Progenitor cell of endocrine pancreas (in vitro differentiated cells): ENCODE measurements around the gene VPS26B. TPM values are rescaled to one million over a fixed set of nuclear protein-coding genes. Genes with fewer than 3 reads are reported as not detected.

Experiments used
- DNase-seq: peaks from one replicate; pipeline ENCODE4 v3.0.0; 2021; ENCODE audit warnings: low spot score; ENCODE audit not compliant: unreplicated experiment
- H3K27ac Mint-ChIP-seq: 2 replicates; pipeline ENCODE4 v1.8.0; 2021; ENCODE audit warnings: mild to moderate bottlenecking, moderate library complexity, mixed read lengths
- H3K27me3 Mint-ChIP-seq: 2 replicates; pipeline ENCODE4 v1.8.0; 2021; ENCODE audit warnings: mixed read lengths
- H3K36me3 Mint-ChIP-seq: 2 replicates; pipeline ENCODE4 v1.8.0; 2022; ENCODE audit warnings: mixed read lengths; ENCODE audit not compliant: insufficient read depth
- H3K4me1 Mint-ChIP-seq: 2 replicates; pipeline ENCODE4 v1.8.0; 2021; ENCODE audit warnings: low read depth, mixed read lengths
- H3K4me3 Mint-ChIP-seq: 2 replicates; pipeline ENCODE4 v1.8.0; 2021; ENCODE audit warnings: low read depth, mild to moderate bottlenecking, moderate library complexity, mixed read lengths
- H3K9me3 Mint-ChIP-seq: 2 replicates; pipeline ENCODE4 v1.8.0; 2021; ENCODE audit warnings: low read depth, mixed read lengths
- total RNA-seq: library from RNA; stranded (reverse); gene quantifications from 2 replicates; pipeline ENCODE4 v1.2.1, GENCODE V29; 2021
- TF ChIP-seq, protein P1 (sequence below): fragments of 200-600 bp; sonication (generic); IDR thresholded peaks from one replicate; pipeline ENCODE4 v1.5.0; 2021; ENCODE audit warnings: antibody characterized with exemption, mild to moderate bottlenecking; ENCODE audit not compliant: unreplicated experiment

VPS26B gene
- total RNA-seq, 1 donor from 2014 or later = 39.6 TPM

DNA sequence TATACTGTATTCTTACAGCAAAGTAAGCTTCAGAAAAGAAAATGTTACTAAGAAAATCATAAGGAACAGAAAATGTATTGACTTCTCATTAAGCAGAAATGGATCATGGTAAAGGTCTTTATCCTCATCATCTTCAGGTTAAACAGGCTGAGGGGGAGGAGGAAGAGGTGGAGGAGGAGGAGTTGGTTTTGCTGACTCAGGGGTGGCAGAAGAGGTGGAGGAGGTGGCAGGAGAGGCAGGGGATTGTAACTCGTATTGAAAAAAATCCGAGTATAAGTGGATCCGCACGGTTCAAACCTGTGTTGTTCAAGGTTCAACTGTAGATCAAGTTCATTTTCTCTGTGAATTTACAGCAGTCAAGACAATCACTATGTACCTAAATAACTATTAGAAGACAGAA, 64.7 kb downstream of the VPS26B start:
- Mint-ChIP-seq H3K4me1 (no peaks in the 10 kb centered on the region), H3K36me3 (no peaks in the 10 kb centered on the region), H3K9me3 (no peaks in the 10 kb centered on the region), H3K27ac (no peak overlapping the region), H3K27me3 (peaks cover 15% of the 10 kb centered on the region), H3K4me3 (no peak overlapping the region)
- TF ChIP-seq, protein P1, sequence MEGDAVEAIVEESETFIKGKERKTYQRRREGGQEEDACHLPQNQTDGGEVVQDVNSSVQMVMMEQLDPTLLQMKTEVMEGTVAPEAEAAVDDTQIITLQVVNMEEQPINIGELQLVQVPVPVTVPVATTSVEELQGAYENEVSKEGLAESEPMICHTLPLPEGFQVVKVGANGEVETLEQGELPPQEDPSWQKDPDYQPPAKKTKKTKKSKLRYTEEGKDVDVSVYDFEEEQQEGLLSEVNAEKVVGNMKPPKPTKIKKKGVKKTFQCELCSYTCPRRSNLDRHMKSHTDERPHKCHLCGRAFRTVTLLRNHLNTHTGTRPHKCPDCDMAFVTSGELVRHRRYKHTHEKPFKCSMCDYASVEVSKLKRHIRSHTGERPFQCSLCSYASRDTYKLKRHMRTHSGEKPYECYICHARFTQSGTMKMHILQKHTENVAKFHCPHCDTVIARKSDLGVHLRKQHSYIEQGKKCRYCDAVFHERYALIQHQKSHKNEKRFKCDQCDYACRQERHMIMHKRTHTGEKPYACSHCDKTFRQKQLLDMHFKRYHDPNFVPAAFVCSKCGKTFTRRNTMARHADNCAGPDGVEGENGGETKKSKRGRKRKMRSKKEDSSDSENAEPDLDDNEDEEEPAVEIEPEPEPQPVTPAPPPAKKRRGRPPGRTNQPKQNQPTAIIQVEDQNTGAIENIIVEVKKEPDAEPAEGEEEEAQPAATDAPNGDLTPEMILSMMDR = no peak
- DNase-seq = no peak

DNA sequence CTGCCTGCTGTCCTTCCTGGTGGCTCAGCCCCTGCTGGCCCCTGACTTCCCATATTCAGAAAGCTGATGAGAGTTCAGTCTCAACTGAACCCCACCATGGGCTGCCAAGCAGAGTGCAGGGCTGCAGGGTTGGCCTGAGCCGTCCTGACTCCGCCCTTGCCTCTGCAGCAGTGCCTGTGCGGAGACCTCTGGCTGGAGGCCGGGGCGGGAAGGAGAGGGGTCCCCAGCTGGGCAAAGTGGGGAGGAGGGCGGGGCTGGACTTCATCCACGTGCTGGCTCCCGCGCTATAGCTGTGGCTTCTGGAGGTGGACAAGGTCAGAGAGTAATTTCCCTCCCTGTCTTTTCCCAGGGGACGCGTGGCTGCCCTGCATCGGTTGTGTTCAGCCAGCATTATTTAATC, 65.3 kb downstream of the VPS26B start:
- Mint-ChIP-seq H3K4me3 (no peak overlapping the region), H3K36me3 (no peaks in the 10 kb centered on the region), H3K9me3 (no peaks in the 10 kb centered on the region), H3K27ac (no peak overlapping the region), H3K4me1 (no peaks in the 10 kb centered on the region), H3K27me3 (peaks cover 19% of the 10 kb centered on the region)
- no peak for DNase-seq
- TF ChIP-seq, protein P1 = no peak

DNA sequence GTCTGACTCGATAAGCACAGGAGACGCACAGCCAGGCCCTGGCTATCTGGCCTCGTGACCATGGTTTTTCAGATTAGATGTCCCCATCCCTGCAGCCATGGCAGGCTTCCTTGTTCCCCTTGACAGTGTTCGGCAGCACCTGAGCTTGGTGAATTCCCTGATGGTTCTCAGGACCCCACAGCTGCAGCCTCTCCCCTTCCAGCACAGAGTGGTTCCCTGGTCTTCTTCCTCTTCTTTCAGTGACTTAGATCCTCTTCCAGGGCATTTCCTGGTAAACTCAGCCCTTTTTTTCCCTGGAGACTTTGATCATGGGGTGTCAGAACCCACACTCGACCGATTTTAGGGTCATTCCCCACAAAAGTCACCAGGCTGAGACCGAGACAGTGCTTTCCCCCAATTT, 66.2 kb downstream of the VPS26B start:
- no peaks in the 10 kb centered on the region for H3K9me3 Mint-ChIP-seq
- no peak overlapping the region for H3K4me3 Mint-ChIP-seq
- no peaks in the 10 kb centered on the region for H3K4me1 Mint-ChIP-seq
- H3K27ac Mint-ChIP-seq = no peak overlapping the region
- peaks cover 19% of the 10 kb centered on the region for H3K27me3 Mint-ChIP-seq
- TF ChIP-seq, protein P1 = no peak
- DNase-seq = no peak
- H3K36me3 Mint-ChIP-seq = no peaks in the 10 kb centered on the region

DNA sequence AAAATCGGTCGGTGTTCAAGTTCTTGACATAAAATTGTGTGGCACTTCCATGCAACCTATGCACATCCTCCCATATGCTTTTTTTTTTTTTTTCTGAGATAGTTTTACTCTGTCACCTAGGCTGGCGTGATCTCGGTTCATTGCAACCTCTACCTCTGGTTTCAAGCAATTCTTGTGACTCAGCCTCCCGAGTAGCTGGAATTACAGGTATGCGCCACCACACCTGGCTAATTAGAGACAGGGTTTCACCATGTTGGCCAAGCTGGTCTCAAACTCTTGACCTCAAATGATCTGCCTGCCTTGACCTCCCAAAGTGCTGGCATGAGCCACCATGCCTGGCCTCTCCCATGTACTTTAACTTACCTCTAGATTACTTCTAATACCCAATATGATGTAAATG, 66.7 kb downstream of the VPS26B start:
- H3K27ac Mint-ChIP-seq = no peak overlapping the region
- H3K27me3 Mint-ChIP-seq = peaks cover 19% of the 10 kb centered on the region
- DNase-seq = no peak
- TF ChIP-seq, protein P1 = no peak
- no peaks in the 10 kb centered on the region for H3K4me1 Mint-ChIP-seq
- H3K36me3 Mint-ChIP-seq = no peaks in the 10 kb centered on the region
- no peak overlapping the region for H3K4me3 Mint-ChIP-seq
- H3K9me3 Mint-ChIP-seq = no peaks in the 10 kb centered on the region

DNA sequence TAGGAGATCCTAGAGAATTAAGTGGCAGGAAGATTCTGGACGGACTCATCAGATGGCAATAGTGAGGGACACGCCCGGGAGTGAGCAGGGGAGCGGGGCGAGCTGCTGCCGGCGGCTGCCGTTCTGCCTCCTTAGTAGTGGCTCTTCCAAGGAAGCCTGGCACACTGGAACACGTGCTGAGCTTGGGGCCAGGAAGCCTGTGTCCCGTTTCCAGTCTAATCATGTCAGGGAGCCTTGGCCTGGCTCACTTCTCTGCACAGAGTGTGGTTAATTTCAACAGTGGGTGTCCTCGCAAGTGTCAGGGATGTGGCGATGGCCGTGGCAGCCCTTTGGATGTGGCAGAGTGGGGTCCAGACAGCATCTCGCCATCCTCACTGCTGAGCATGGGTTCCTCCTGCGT, 68.2 kb downstream of the VPS26B start:
- Mint-ChIP-seq H3K9me3 (no peaks in the 10 kb centered on the region), H3K27me3 (peaks cover 19% of the 10 kb centered on the region), H3K27ac (no peak overlapping the region), H3K4me3 (no peak overlapping the region), H3K36me3 (no peaks in the 10 kb centered on the region), H3K4me1 (no peaks in the 10 kb centered on the region)
- no peak for DNase-seq
- TF ChIP-seq, protein P1 = no peak
